NCI-H345 treated with DMSO at 0.1 percent for 48 hours (cell line): ENCODE data around the gene SSR4.

Experiments used
- DNase-seq: peaks from one replicate; lab custom pipeline; 2025; ENCODE audit not compliant: unreplicated experiment; lab: John Stamatoyannopoulos, UW

The SSR4 gene

GRCh38 chrX:153828308-153828707, 33.8 kb downstream of the SSR4 start:
- no peak for DNase-seq

DNA sequence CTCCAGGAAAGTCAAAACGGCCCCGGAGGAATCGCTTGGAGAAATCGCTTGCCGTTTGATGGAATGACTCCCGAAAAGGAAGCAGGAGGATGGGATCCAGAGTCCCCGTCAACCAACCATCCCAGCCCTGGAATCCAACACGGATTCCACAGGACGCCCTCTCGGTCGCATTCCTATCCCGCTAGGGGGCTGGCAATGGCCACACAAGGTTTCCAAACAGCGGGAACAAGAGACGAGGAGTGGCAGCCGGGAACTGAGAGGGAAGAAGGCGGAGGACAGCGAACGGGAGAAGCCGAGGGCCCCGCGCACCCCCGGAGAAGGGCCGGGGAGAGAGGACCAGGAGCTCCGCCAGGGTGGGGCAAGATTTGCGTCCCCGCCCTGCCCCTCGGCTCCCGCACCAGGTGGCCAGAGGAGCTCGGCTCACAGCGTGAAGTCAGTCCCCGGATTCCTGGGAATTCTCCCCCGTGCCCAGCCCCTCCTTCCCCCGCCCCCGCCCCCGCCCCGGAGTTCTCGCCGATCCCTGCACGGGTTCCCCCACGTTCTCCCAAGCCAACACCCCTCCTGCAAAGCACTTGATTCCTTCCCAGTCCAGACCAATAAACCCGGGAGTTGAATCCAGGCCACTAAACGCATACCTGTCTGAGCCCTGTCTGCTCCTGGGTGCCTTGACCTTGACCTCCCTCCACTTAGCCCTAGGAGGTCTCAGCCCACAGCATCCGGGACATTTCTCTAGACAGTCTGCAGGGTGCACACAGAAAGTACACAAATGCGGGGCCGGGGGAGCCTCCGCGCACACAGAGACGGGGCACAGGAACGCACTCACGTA, 34.5 kb downstream of the SSR4 start:
- no peak for DNase-seq

- DNase-seq = no peak
These were observed 35.0 kb downstream of the SSR4 start for GRCh38 chrX:153829549-153829798.

DNA sequence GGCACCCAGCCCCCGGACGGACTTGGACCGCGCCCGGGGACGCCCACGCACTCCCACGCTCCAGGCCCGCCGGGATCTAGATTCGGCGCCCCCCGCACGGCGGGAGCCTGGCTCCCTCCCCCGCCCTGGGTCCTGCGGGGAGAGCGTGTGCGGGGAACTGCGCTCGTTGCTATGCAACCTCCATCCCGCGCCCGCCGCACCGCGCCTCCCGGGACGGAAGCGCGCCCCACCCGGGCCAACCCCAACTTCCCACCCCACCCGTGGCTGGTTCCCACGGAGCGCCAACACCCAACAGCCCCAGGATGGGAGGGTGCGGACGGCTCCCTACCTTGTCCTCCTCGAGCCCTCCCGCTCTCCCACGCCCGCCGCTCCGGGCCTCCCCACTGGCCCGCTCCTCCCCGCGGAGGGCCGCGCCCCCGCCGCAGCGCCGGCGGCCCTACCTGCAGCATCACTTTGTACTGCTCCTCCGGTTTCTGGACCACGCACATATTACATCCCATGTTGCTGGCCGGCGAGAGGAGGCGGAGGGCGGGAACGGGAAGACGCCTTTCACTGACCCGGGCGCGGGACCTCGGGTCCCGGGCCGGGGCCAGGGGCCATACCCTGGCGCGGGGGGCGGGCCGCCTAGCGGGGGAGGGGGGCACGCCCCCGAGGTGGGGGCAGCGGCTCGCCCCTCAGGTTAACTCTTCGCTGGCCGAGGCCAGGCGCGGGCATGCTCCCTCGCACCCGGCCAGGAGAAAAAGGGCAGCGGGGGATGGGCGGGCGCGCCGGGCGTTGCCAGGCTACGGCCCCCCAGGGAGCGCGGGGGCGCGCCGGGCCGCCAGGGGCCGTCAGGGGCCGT, 35.6 kb downstream of the SSR4 start, which contains the start of gene PDZD4:
Gene PDZD4 (minus strand): TSS at position 746 of the 841 bp plus-strand sequence. CDS start 246 bp downstream, at position 500.
- no peak for DNase-seq

DNA sequence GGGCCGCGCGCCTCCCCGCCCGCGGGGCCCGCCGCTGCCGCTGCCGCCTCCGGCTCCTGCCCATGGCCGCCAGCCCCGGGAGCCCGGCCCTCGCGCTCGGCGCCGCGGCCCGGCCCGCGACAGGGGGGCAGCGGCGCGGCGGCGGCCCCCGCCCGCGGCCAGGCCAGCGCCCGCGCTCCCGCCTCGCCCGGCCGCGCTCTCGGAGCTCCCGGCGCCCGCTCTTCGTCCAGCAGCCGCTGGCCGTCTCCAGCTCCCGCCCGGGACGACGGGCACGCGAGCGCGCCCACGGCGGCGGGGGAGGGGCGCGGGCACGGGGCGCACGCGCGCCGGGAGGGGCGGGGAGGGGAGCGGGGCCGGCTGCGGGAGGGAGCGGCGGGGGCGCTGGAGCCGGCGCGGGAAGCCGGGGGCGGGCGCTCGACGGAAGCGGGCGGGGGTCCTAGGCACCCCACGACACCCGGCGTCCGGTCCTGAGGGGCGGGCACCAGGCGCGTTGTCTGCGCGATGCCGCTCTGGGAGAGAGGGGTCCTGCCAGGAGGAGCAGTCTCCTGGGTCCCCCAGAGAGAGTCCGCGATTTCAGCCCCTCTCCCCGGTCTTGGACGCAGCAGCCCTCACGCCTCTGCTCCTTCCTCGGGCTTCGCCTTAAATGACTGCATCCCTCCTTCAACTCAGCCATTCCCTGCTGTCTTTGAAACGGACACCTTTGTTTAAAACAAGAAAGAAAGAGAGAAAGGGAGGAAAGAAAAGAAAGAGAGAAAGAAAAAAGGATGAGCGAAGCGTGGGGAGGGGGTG, 36.4 kb downstream of the SSR4 start:
- DNase-seq = no peak

- no peak for DNase-seq
These were observed 37.1 kb downstream of the SSR4 start for GRCh38 chrX:153831429-153832150.

- DNase-seq = no peak
These were observed 38.3 kb downstream of the SSR4 start for GRCh38 chrX:153832728-153833127.

- no peak for DNase-seq
These were observed 42.5 kb downstream of the SSR4 start for GRCh38 chrX:153836921-153837320.

- no peak for DNase-seq
These were observed 50.1 kb downstream of the SSR4 start for GRCh38 chrX:153844509-153845082.

GRCh38 chrX:153845195-153845594, 50.7 kb downstream of the SSR4 start:
- no peak for DNase-seq

DNA sequence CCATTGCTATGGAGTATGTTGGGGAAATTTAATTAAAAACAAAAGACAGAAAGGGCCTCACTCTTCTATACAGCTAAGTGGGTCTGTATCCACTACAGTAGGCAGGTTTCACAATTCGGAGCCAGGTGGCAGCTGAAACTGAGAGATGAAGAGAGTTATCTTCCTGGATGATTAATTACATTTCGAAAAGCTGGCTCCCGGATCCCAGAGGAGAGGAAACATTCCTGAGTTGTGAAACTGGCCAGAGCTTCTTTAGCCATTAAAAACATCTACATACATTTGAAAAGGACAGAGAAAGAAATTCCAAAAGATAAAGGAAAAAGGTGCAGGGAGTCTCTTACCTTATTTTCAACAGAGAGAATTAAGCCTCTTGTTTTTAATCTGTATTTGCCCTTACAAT, 51.4 kb downstream of the SSR4 start:
- no peak for DNase-seq
